GM19463 (cell line): ENCODE data around the gene MNS1.
A peak's percentile ranks its signal among the peaks of the same experiment; 100 is the strongest.
"Not testable (repeated sequence)": the region's sequence is repeated elsewhere in the genome, so short reads cannot be mapped to it uniquely, and the experiment has no call there.

Experiments
- ATAC-seq: cut with Tn5 transposase; IDR thresholded peaks from one replicate; pipeline ENCODE4 v1.9.1; 2021; ENCODE audit warnings: mild to moderate bottlenecking, moderate library complexity; ENCODE audit not compliant: unreplicated experiment

MNS1 gene, protein sequence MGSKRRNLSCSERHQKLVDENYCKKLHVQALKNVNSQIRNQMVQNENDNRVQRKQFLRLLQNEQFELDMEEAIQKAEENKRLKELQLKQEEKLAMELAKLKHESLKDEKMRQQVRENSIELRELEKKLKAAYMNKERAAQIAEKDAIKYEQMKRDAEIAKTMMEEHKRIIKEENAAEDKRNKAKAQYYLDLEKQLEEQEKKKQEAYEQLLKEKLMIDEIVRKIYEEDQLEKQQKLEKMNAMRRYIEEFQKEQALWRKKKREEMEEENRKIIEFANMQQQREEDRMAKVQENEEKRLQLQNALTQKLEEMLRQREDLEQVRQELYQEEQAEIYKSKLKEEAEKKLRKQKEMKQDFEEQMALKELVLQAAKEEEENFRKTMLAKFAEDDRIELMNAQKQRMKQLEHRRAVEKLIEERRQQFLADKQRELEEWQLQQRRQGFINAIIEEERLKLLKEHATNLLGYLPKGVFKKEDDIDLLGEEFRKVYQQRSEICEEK

DNA sequence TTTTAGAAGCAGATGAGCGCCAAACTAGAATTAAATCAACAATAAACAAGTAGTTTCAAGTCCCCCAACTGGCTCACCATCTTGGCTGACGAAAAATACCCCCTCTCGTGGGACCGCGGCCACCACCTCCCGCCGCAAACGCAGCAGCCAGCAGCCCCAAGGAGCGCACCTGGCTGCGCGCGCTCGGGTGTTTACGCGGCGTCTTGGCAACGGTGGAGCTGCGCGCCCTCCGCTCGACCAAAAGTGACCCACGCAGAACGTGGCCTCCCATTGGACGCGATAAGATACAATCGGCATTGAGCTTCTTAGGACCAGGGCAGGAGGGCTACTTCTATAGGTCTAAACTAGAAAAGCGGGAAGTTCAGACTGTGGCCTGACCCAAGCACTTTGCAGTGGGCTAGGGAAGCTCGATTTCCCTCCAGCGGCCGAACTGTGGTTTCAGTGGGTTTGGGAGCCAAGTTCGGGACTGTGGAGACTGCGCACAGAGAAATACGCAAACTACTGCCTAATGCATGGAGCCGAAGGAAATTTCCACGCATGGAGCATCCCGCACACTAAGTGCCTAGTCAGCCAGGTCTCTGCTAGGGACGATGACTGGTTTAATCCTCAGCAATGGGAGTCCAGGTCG lies at the start of gene MNS1:
Gene MNS1, minus strand, starts transcription at position 245 of the 628 bp plus-strand sequence. Its CDS starts 165 bp downstream, at position 80.
- peak; percentile 97 for ATAC-seq

DNA sequence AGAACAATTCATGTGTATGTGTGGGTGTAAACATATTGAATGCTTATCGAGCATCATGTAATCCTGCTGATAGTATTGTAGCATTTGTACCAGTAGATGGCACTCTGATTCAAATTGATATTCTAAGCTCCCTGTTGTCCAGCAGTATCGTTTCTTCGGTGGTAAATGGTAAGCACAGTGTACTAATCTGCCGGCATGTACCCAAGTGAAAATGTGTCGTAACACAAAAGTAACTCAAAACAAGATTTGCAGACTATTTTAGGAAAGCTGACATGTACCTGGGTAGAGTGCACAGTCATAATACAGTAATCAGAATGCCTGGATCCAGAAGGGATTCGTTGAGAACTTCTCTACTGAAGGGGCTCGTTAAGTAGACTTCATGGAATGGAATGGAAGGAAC lies 31.7 kb upstream of the MNS1 start:
- no peak for ATAC-seq

DNA sequence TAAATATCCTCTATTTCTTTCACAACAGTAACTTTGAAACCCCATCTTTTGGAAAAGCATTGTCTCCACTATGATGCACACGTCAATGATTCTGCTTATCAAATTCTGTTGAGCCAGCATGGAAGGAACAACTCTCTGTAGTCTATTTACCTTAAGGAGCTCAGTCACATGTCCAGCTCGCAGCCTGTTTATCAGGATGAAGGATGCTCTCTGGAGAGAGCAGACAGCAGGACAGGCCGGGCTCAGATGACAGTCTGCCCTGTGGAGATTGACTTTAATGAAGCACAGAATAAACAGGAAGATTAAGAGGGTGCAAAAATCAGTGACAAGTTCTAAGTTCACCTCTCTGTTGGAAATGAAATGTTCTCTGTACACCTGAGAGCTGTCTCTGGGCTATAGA lies 30.6 kb upstream of the MNS1 start:
- ATAC-seq: no peak

DNA sequence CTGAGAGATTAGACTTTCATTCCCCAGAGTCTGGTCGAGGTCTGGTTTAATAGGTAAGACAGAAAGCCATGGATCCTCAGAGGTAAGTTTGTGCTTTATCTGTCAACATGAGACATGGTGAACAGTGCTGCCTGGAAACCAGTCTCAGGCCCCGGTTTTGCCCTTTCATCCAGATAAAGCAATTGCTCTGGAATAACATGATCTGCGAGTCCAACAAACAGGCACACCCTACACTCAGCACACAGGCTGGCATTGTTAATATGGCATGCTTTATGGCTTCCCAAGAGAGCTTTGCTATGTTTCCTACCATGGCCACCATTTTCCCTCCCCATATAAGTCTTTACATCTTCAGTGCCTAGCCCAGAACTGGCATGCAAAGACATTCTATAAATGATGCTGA lies 30.1 kb upstream of the MNS1 start:
- ATAC-seq: no peak

DNA sequence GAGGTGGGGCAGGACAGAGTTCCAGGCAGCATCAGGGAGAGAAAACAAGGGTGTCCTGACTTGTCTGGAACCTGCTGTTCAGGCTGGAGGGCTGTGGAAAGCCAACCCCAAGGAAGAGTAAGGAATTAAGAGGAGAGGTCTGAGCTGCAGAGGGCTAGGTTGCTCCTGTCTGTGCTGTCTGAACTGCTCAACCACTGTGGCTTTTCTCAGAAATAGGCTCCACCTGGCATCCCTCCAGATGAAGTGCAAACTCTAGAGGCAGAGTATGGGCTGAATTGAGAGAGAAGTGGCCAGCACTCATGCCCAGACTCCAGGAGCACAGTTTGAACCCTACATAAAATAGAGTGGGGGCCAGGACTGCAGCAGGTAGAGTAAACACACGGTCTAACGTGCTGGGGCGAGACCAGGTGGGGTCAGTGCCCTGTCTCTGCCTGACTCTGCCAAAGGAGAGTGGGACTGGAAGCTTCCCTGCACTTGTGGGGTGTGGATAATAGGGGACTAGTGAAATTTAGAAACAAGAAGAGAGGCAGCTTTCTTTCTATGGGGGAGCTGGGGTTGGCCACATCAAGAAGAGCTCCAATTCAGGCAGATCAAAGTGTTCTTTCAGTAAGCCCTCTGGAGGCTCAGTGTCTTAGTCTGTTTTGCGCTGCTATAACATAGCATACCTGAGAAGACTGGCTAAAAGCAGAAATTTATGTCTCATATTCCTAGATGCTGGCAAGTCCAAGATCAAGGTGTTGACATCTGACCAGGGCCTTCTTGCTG lies 28.0 kb upstream of the MNS1 start:
- ATAC-seq: no peak

DNA sequence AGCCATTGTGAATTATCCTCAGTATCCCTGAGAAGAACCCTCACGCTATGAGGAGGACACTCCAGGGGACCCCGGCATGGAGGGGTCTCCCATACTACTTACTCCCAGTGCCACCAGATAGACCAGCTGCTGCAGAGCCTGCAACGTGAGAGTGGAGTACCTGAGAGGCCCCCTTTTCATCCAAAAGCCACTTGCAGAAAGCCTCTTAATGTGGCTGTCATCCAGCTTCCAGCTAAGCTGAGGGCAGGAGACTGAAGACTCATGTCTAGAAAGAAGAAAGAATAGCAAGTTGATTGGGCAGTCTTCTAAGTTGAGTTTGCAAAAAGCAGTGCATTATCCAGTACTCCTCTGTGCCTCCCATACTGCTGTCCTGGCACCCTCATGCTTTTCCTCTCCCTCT lies 27.3 kb upstream of the MNS1 start:
- no peak for ATAC-seq

DNA sequence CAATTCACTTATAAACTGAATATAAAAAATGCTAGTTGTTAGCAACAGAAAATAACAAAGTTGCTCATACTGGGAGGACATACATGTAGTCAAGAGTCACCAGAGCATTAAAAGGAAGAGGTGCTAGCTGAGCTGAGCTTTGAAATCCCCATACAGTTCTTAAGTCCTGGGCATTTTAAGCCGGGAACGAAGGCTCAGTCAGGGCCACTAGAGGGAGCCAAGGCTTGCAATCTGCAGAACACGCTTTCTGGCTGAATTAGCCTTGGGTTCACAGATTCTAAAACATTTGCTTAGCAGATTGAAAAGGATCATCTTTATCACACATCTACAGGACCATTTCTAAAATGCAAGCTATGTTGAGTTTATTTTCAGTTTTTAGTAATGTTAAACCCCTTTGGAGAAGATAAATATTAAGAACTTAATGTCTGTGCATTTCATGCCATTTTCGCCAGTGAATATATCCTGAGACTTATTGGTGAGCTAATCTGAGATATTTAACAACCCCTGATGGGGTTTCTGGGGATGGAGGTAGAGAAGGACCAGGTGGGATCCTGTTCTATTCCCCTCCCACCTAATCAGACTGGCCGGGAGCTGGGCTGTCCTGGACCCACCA lies 26.3 kb upstream of the MNS1 start:
- no peak for ATAC-seq

DNA sequence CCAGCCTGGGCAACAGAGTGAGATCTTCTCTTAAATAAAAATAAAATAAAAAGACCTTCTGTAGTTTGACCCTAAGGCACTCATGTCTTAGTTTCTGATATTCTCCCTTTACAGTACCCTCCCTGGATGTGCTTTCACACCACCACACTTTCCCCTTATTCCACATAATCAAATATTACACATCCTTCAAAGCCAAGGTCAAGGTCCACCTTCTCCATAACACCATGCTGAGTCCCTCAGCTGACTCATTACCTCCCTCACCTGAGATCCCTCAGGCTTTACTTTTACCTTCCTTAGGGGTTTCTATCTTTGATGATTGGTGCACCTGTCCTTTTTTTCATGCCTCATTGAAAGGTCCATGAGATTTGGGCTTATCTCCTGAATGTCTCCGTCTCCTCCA lies 25.5 kb upstream of the MNS1 start:
- no peak for ATAC-seq

DNA sequence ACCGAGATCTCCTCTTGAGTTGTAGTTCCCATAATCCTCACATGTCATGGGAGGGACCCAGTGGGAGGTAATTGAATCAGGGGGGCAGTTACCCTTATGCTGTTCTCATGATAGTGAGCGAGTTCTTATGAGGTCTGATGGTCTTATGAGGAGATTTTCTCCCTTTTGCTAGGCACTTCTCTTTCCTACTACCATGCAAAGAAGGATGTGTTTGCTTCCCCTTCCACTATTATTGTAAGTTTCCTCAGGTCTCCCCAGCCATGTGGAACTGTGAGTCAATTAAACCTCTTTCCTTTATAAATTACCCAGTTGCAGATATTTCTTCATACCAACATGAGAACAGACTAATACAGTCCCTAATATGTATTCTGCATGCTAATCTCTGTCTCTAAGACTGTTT lies 21.3 kb upstream of the MNS1 start:
- not testable (repeated sequence) for ATAC-seq

DNA sequence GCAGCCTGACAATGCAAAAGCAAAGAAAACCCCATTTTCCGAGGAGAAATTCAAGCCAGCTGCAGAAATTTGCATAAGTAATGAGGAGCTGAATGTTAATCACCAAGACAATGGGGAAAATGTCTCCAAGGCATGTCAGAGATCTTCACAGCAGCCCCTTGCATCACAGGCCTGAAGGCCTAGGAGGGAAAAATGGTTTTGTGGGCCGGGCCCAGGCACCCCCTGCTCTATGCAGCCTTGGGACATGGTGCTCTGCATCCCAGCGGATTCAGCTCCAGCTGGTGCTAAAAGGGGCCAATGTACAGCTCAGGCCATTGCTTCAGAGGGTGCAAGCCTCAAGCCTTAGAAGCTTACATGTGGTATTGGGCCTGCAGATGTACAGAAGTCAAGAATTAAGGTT lies 20.5 kb upstream of the MNS1 start:
- ATAC-seq: not testable (repeated sequence)

DNA sequence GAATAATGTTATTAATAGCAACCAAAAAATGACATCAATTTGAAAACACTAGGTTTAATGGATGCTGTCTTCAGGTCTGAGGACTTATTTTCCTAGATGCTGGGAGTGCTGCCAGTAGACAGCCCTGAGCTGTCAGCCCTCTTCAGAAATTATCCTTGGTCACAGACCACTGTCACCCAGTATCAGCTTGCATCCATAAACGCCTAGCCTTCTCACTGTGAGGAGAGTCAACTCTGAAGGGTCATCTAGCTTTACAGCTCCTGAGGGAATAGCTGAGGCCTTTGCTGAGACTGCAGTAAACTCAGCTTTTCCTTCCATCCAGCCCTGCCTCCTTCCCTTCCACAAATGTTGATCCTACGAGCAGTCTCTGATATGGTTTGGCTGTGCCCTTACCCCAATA lies 19.4 kb upstream of the MNS1 start:
- no peak for ATAC-seq

DNA sequence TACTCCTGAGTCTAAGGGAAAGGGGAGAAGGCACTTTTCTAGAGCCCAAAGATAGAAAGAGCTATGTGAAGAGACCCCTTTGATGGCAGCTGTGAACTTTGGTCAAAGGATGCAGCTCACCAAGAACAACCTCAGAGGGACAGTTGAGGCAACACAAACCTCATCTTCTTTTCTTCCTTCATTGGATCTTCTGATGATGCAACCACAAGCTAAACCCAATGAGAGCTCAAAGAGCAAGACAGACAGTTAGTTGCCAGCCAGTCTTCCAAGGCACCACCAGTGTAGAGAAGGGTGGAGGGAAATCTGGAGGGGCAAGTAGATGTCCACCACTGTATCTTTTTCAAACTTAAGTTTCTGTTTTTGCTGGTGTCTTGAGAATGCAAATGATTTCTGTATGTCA lies 10.4 kb upstream of the MNS1 start:
- no peak for ATAC-seq

DNA sequence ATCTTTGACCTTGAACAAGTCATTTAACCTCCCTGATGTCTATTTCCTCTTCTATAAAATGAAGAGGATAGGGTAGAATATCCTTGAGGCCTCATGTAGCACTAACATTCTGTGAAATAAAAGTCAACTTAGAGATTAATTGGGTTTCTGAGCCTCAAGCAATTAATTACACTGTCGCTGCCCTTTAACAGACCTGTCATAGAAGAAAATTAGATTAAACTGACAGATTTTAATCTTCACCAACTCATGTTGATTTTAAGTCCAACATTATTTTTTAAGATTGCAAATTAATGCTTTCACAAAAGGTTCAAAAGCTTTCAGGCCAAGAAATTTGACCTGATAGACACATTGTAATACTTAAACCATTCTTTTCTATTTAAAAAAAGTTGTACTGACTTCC lies 8.1 kb upstream of the MNS1 start:
- no peak for ATAC-seq

DNA sequence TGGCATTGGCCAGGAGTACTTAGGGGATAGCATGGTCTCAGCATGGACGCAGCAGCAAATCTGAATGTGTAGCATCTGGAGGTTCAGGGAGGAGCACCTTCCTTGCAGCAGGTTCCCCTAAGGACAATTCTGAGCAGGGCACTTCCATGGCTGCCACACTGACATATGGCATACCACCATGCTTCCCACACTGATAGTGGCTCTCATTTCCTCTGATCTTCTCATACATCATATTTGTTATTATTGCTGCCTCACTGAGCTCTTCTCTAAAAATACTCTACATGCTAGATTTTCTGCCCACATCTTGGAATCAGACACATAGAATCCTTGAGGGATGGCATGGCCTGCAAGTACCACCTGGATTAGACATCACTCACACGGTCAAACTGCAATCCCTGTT lies 7.3 kb upstream of the MNS1 start:
- ATAC-seq: no peak

DNA sequence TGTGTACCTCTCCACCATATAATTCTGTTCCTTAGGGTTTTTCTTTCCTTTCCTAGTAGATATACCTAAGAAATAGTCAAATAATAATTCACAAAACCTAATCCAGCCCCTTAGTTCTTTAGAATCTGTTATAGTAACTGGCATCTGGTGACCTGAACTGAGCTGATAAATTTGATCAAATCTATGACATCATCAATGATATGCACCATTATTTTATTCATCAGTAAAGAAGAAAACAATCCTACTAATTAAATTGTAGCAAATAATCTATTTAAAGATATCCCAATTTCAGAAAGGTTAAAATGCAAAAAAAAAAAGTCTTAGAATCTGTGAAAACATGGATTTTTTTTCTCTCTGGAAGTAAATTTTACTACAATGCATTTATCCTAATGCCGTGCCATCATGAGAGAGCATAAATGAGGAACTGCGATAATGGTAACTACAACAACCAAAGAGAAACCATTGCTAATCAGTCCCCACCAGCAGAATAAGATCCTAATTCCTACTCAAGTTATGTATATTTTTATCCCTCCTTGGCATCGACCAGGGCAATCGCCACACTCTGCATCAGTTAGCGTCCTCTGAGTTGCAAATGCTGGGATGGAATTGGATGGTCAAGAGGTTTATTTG lies 6.6 kb upstream of the MNS1 start:
- no peak for ATAC-seq

DNA sequence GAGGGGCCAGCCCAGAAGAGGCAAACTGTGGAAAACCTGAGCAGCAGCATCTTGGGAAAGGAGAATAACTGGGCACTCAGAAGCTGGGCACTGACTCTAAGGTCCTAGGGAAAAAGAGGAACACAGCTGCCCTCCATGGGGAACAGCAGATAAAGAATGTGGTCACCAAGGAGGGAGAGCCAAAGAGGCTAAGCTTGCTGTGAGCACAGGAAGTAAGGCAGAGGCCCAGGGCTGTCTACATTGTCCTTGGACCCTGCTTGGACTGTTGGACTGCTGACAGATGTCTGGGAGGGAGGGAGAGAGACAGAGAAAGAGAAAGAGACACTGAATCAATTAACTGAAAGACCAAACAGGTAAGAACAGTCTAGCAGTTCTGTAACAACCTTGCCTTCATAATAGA lies 4.5 kb upstream of the MNS1 start:
- no peak for ATAC-seq

DNA sequence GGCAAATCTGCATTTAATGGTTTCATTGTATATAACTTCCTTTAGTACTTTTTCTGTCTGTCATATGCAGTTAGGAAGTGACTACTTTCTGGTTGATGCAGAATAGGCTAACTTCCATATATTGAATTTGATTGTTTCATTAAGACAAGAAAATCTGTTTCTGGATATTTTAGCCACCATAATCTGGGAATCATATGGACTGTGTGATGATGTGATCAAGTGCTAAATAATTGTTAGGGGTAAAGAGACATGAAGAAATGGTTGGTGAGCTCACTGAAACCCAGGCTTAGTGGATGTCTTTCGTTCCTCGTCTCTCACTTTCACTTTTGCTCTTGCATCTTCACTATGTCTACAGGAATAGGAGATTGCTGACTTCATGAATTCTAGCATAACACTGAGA lies 3.5 kb upstream of the MNS1 start:
- ATAC-seq: peak; percentile 40

DNA sequence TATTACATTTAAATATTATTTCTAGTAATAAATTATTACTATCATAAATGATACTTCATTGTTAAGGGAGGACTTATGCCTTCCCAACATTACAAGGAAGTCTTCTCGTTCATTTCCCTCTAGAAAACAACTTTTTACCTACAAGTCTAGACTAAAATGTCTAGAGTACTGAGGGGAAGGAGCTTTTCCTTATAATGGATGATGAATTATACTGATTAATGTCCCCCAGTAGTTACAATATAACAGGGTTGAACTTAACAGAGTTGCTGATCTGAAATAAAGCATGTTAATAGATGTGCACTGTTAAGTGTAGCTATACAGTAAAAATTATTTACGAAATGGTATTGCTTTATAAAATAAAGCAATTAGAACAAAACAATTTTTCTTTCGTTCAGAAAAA lies 2.7 kb upstream of the MNS1 start:
- ATAC-seq: no peak

DNA sequence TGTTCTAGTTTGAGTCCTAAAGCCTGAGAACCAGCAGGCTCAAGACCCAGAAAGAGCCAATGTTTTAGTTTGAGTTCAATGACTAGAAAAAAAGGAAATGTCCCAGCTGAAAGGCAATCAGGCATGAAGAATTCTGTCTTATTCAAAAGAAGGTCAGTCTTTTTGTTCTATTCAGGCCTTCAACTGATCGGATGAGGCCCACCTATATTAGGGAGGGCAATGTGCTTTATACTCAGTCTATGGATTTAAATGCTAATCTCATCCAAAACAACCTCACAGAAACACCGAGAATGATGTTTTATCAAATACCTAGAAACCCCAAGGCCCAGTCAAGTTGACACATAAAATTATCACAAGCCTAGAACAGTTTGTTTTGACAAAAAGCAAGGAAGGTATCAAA lies 4.0 kb downstream of the MNS1 start:
- ATAC-seq: no peak

DNA sequence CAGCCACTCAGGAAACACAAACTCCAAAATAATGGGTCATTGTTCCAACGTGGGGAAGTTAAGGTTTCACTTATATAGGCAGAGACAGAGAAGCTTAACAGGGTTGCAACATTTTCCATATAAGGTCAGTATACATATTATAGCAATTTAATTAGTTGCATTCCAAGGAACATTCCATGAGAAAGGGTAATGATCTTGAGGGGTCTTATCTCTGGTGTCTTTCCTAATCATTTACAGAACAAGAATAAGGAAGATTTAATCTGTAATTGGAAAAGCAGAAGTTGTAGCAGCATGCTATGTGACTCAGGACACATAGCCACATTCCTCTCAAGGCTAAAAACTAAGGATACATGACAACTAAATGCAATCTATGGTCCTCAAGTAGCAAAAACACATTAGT lies 4.9 kb downstream of the MNS1 start:
- ATAC-seq: no peak

DNA sequence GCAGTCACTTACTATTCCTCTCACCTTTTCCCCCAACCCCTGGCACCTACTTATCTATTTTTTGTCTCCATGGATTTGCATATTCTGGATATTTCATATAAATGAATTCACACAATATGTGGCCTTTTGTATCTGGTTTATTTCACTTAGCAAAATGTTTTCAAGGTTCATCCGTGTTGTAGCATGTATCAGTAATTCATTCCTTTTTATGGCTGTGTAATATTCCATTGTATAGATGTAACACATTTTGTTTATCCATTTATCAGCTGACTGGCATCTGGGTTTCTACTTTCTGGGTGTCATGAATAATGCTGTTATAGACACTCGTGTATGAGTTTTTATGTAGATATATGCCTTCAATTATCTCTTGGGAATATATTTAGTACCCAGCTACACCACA lies 5.8 kb downstream of the MNS1 start:
- no peak for ATAC-seq
